Nephron (organoid): ENCODE results near the gene ANO4.

ENCODE experiments used
- H3K27ac Mint-ChIP-seq, 3 experiments: 2 replicates each; pipeline ENCODE4 v1.8.0; 2020; ENCODE audit warnings: mixed read lengths in 3 of 3, mild to moderate bottlenecking in 2 of 3, moderate library complexity in 1 of 3
- H3K27me3 Mint-ChIP-seq: 2 replicates; pipeline ENCODE4 v1.8.0; 2021; ENCODE audit warnings: low read depth, mild to moderate bottlenecking, moderate library complexity, mixed read lengths
- H3K36me3 Mint-ChIP-seq: 2 replicates; pipeline ENCODE4 v1.8.0; 2020; ENCODE audit warnings: low read depth, mixed read lengths
- H3K4me1 Mint-ChIP-seq: 2 replicates; pipeline ENCODE4 v1.8.0; 2020; ENCODE audit warnings: mixed read lengths
- H3K4me3 Mint-ChIP-seq, 3 experiments: 2 replicates each; pipeline ENCODE4 v1.8.0; 2020; ENCODE audit warnings: mild to moderate bottlenecking in 3 of 3, mixed read lengths in 3 of 3, moderate library complexity in 2 of 3
- H3K9me3 Mint-ChIP-seq: 2 replicates; pipeline ENCODE4 v1.8.0; 2020; ENCODE audit warnings: mixed read lengths
- TF ChIP-seq, protein P1 (sequence below), 3 experiments: fragments of 200-600 bp; sonication (generic); IDR thresholded peaks; one replicate each; pipeline ENCODE4 v1.5.0; 2021; ENCODE audit warnings: antibody characterized with exemption in 3 of 3; ENCODE audit not compliant: unreplicated experiment in 3 of 3

ANO4 gene

DNA sequence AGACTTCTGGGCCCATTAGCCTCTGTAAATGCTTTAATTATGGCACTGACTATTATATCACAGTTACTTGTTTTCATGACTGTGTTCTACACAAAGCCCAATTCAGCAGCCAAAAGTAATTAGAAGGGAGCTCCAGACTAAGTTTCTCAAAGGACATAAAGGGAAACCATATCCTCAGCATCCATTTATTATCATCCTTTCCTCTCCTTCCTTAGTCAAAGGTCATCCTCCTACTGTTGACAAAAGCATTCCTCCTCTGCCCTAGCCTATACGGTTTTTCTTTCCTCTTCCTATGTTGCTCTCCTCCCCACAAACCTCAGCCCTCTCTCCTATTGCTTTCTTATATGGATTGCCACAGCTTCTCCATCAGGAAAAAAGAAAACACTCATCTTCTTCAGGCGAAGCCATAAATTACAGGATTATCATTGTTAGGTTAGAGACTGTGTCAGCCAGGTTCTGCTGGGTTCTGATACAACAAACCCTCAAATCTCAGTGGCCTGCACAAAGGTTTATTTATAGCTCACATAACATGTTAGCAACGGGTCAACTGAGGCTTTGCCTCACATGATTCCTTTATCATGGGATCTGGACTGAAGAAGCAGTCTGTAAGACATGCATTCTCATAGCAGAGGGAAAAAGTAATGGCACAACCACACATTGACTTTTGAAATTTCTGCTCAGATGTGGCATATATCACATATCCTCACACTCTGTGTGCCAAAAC, 208.3 kb downstream of the ANO4 start:
- Mint-ChIP-seq H3K9me3 (no peaks in the 10 kb centered on the region), H3K27ac (peak overlapping the region in 1 of 3 experiments; percentile 13), H3K4me1 (peaks cover 7% of the 10 kb centered on the region), H3K36me3 (no peaks in the 10 kb centered on the region), H3K27me3 (no peaks in the 10 kb centered on the region), H3K4me3 (no peak overlapping the region)
- TF ChIP-seq, protein P1, sequence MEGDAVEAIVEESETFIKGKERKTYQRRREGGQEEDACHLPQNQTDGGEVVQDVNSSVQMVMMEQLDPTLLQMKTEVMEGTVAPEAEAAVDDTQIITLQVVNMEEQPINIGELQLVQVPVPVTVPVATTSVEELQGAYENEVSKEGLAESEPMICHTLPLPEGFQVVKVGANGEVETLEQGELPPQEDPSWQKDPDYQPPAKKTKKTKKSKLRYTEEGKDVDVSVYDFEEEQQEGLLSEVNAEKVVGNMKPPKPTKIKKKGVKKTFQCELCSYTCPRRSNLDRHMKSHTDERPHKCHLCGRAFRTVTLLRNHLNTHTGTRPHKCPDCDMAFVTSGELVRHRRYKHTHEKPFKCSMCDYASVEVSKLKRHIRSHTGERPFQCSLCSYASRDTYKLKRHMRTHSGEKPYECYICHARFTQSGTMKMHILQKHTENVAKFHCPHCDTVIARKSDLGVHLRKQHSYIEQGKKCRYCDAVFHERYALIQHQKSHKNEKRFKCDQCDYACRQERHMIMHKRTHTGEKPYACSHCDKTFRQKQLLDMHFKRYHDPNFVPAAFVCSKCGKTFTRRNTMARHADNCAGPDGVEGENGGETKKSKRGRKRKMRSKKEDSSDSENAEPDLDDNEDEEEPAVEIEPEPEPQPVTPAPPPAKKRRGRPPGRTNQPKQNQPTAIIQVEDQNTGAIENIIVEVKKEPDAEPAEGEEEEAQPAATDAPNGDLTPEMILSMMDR (IDR thresholded peaks at IDR 0.05; ENCODE audit: unreplicated experiment in 3 of 3): no peak

DNA sequence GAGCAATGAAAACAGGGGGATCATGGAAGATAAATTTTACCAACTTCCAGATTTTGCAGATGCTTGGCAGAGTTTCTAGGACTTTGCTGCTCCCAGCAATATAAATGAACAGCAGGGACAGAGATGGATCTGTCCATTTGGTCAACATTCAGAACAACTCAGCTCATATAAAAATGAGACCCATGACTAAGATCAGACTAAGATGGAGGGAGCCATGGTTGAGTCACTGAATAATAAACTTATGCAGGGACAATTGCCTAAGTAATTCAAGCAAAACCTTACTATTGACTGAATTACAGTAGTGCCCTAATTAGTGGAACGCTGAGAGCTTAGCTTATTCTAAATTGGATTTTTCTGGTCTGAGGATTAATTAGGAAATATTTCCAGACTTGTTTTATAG, 210.3 kb downstream of the ANO4 start:
- Mint-ChIP-seq H3K4me1 (peaks cover 7% of the 10 kb centered on the region), H3K9me3 (peaks cover 12% of the 10 kb centered on the region), H3K36me3 (no peaks in the 10 kb centered on the region), H3K27ac (no peak overlapping the region), H3K4me3 (no peak overlapping the region), H3K27me3 (no peaks in the 10 kb centered on the region)
- TF ChIP-seq, protein P1 (IDR thresholded peaks at IDR 0.05; ENCODE audit: unreplicated experiment in 3 of 3): no peak

DNA sequence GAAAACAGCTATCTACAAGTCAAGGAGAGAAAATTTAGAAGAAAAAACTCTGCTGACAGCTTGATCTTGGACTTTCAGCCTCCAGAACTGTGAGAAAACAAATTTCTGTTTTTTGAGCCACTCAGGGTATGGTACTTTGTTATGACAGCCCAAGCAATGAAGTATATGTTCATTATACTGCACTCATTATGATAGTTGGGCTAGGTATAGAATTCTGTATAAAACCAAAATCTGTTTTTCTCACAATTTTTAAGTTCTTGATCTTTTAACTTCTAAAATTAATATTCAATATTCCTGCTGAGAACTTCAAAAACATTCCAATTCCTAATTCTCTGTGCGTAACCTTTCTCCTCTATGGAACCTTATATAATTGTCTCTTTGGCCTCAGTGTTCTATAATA, 214.7 kb downstream of the ANO4 start:
- no peaks in the 10 kb centered on the region for H3K27me3 Mint-ChIP-seq
- H3K27ac Mint-ChIP-seq: no peak overlapping the region
- H3K4me3 Mint-ChIP-seq: no peak overlapping the region
- H3K36me3 Mint-ChIP-seq: no peaks in the 10 kb centered on the region
- TF ChIP-seq, protein P1 (IDR thresholded peaks at IDR 0.05; ENCODE audit: unreplicated experiment in 3 of 3): no peak
- H3K4me1 Mint-ChIP-seq: no peaks in the 10 kb centered on the region
- H3K9me3 Mint-ChIP-seq: peaks cover 15% of the 10 kb centered on the region

DNA sequence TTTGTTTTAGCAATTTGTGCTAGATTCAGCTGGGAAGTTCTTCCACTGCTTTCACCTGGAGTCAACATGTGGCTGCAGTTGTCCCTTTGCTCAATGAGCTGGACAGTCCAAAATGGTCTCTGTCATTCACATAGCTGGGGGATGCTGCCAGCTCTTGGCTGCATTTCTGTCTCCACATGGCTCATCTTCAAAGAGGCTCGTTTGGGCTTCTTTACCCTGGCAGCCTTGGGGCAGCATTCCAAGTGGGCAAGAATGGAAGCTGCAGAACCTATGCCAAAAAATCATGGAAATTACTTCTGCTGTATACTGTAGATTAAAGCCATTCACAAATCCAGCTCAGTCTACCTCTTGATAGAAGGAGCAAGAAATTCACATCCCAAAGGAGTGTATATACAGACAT, 216.3 kb downstream of the ANO4 start:
- Mint-ChIP-seq H3K27me3 (no peaks in the 10 kb centered on the region), H3K4me3 (no peak overlapping the region), H3K4me1 (peaks cover 9% of the 10 kb centered on the region), H3K36me3 (no peaks in the 10 kb centered on the region), H3K9me3 (peaks cover 15% of the 10 kb centered on the region), H3K27ac (no peak overlapping the region)
- TF ChIP-seq, protein P1 (IDR thresholded peaks at IDR 0.05; ENCODE audit: unreplicated experiment in 3 of 3): no peak

DNA sequence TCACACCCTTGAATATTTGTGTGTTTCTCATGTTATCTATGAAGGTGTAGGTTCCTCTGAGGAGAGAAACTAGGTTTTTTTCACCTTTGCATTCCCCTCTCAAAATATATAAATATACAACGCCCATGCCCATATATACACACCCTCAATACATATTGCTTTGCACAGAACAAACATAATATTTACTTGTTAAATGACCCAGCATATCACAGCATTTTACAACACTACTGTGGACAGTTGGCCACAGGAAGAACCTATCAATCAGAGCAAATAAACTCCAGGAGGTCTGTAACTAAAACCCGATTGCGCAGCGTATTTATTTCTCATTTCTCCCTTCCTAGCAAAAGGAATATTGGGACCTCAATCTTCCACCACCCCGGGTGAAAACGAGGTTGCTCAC, 219.4 kb downstream of the ANO4 start:
- H3K27me3 Mint-ChIP-seq: no peaks in the 10 kb centered on the region
- H3K4me1 Mint-ChIP-seq: peaks cover 9% of the 10 kb centered on the region
- TF ChIP-seq, protein P1 (IDR thresholded peaks at IDR 0.05; ENCODE audit: unreplicated experiment in 3 of 3): no peak
- peaks cover 11% of the 10 kb centered on the region for H3K9me3 Mint-ChIP-seq
- H3K36me3 Mint-ChIP-seq: no peaks in the 10 kb centered on the region
- H3K4me3 Mint-ChIP-seq: no peak overlapping the region
- H3K27ac Mint-ChIP-seq: no peak overlapping the region

DNA sequence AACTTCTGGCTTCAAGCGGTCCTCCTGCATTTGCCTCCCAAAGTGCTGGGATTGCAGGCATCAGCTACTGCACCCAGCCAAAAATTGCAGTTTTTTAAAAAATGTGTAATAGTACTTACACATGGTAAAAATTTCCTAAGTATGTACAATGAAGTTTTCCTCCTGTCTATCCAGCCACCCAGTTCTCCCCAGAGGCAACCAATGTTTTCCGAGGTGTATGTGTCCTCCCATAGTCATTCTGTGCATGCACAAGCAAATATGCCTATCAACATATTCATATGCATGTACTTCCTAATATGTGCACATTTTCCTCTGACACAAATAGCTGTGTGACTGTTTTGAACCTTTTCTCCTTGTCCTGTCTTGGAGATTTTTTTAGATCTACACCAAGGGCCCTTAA, 220.5 kb downstream of the ANO4 start:
- Mint-ChIP-seq H3K9me3 (peaks cover 4% of the 10 kb centered on the region), H3K27ac (no peak overlapping the region), H3K4me1 (peaks cover 9% of the 10 kb centered on the region), H3K36me3 (no peaks in the 10 kb centered on the region), H3K4me3 (no peak overlapping the region), H3K27me3 (no peaks in the 10 kb centered on the region)
- TF ChIP-seq, protein P1 (IDR thresholded peaks at IDR 0.05; ENCODE audit: unreplicated experiment in 3 of 3): no peak
